ENCODE results near the gene RIPPLY1.
"Not testable (repeated sequence)": the region's sequence is repeated elsewhere in the genome, so short reads cannot be mapped to it uniquely, and the experiment has no call there.

Gene RIPPLY1

GRCh38 chrX:106905064-106905708 is 2.0 kb upstream of the RIPPLY1 start:
- no peak for DNase-seq

- no peak for DNase-seq
These were observed 851 bp upstream of the RIPPLY1 start for GRCh38 chrX:106903856-106904528.

GRCh38 chrX:106902684-106903083 is 457 bp downstream of the RIPPLY1 start:
- no peak for DNase-seq

GRCh38 chrX:106901781-106902219 is 1.3 kb downstream of the RIPPLY1 start:
- no peak for DNase-seq

GRCh38 chrX:106901341-106901740 is 1.8 kb downstream of the RIPPLY1 start:
- no peak for DNase-seq

GRCh38 chrX:106899841-106900240 is 3.3 kb downstream of the RIPPLY1 start:
- DNase-seq: no peak

- DNase-seq: no peak
These were observed 3.9 kb downstream of the RIPPLY1 start for GRCh38 chrX:106899276-106899675.

- DNase-seq: no peak
These were observed 4.7 kb downstream of the RIPPLY1 start for GRCh38 chrX:106898462-106898861.

GRCh38 chrX:106897259-106897658 is 5.9 kb downstream of the RIPPLY1 start:
- no peak for DNase-seq

GRCh38 chrX:106894978-106895452 is 8.1 kb downstream of the RIPPLY1 start:
- DNase-seq: peak; percentile 11

GRCh38 chrX:106894392-106894909 is 8.7 kb downstream of the RIPPLY1 start:
- peak; percentile 8 for DNase-seq

GRCh38 chrX:106891762-106892460 is 11.2 kb downstream of the RIPPLY1 start:
- DNase-seq: no peak

- no peak for DNase-seq
These were observed 13.7 kb downstream of the RIPPLY1 start for GRCh38 chrX:106889468-106889867.

- DNase-seq: no peak
These were observed 28.0 kb downstream of the RIPPLY1 start for GRCh38 chrX:106875151-106875550.

GRCh38 chrX:106874075-106874474 is 29.1 kb downstream of the RIPPLY1 start:
- DNase-seq: no peak

- not testable (repeated sequence) for DNase-seq
These were observed 30.3 kb downstream of the RIPPLY1 start for GRCh38 chrX:106872796-106873195.

GRCh38 chrX:106863697-106864096 is 39.4 kb downstream of the RIPPLY1 start:
- no peak for DNase-seq

GRCh38 chrX:106862972-106863688 is 40.0 kb downstream of the RIPPLY1 start:
- no peak for DNase-seq

All from T1000 (cell line).